A549 (cell line): Measurements from ENCODE around the gene TFEB. TPM values are rescaled to one million over a fixed set of nuclear protein-coding genes. Genes with fewer than 3 reads are reported as not detected.

Source experiments
- ATAC-seq, 2 experiments: fragments of 200-7000 bp in 1 of 2; fragments of >200 bp in 1 of 2; cut with Nextera tagmentation in 1 of 2; cut with Tn5 transposase in 1 of 2; 3 replicates each; pipeline versions ENCODE4 v1.8.0 to v1.9.1; 2018 to 2020; ENCODE audit warnings: mild to moderate bottlenecking in 1 of 2, moderate library complexity in 1 of 2
- CTCF ChIA-PET: fragments of 300-600 bp; sonication (Branson Sonifier 250); formaldehyde crosslinking; extraction: SDS; loops from one replicate; lab custom pipeline; 2021; ENCODE audit warnings: antibody characterized with exemption, inconsistent platforms; lab: Yijun Ruan, JAX
- POLR2A ChIA-PET: fragments of 350-600 bp; formaldehyde crosslinking; extraction: SDS; loops from one replicate; lab custom pipeline; 2021; ENCODE audit warnings: antibody characterized with exemption, inconsistent platforms; lab: Yijun Ruan, JAX
- DNase-seq, 2 experiments: peaks; one replicate each; pipeline versions ENCODE4 v3.0.0 to v3.0.0-alpha.2; 2011 to 2016; ENCODE audit warnings: low read depth in 1 of 2, low spot score in 1 of 2
- FAIRE-seq: peaks from 2 replicates; lab custom pipeline; 2011; peaks lifted over from hg19 to GRCh38; lab: Jason Lieb, UNC
- H3K27ac ChIP-seq, 2 experiments: fragments of >200 bp; sonication (Bioruptor Twin); formaldehyde crosslinking; 3 replicates each; pipeline ENCODE4 v1.5.1; 2016 to 2017
- H3K4me1 ChIP-seq: fragments of >200 bp; sonication (Bioruptor Twin); formaldehyde crosslinking; 3 replicates; pipeline ENCODE4 v1.6.1; 2016
- H3K4me2 ChIP-seq: fragments of >200 bp; sonication (Bioruptor Twin); formaldehyde crosslinking; 3 replicates; pipeline ENCODE4 v1.6.1; 2016
- H3K4me3 ChIP-seq: fragments of >200 bp; sonication (Bioruptor Twin); formaldehyde crosslinking; 3 replicates; pipeline ENCODE4 v1.5.1; 2016
- H3K9me3 ChIP-seq: fragments of >200 bp; sonication (Bioruptor Twin); formaldehyde crosslinking; 3 replicates; pipeline ENCODE4 v1.6.1; 2016
- BHLHE40 ChIP-seq: IDR thresholded peaks from 2 replicates; pipeline ENCODE4 v1.6.1; 2012; ENCODE audit warnings: low read depth, low read length, inconsistent platforms
- CBX2 ChIP-seq: fragments of 200-600 bp; sonication (generic); IDR thresholded peaks from 2 replicates; pipeline ENCODE4 v1.6.1; 2016; ENCODE audit warnings: low read depth, mild to moderate bottlenecking, borderline replicate concordance
- CEBPB ChIP-seq, 2 experiments: fragments of >200 bp in 1 of 2; sonication (Bioruptor Twin) in 1 of 2; formaldehyde crosslinking in 1 of 2; IDR thresholded peaks; 2 replicates each; pipeline ENCODE4 v1.6.1; 2012 to 2016
- CHD2 ChIP-seq: fragments of 150-350 bp; IDR thresholded peaks from 2 replicates; pipeline ENCODE4 v1.6.1; 2014; ENCODE audit warnings: low read length; ENCODE audit not compliant: partially characterized antibody
- CTCF ChIP-seq: fragments of >200 bp; sonication (Bioruptor Twin); formaldehyde crosslinking; IDR thresholded peaks from 3 replicates; pipeline ENCODE4 v1.5.1; 2016
- E2F6 ChIP-seq: IDR thresholded peaks from 2 replicates; pipeline ENCODE4 v1.6.1; 2012; ENCODE audit warnings: low read depth, borderline replicate concordance
- EHF ChIP-seq: fragments of 250-450 bp; sonication (Bioruptor Pico); IDR thresholded peaks from 2 replicates; pipeline ENCODE4 v1.5.0; 2020; ENCODE audit warnings: mild to moderate bottlenecking
- ELK1 ChIP-seq: fragments of 150-350 bp; IDR thresholded peaks from 2 replicates; pipeline ENCODE4 v1.6.1; 2014; ENCODE audit warnings: low read depth, mild to moderate bottlenecking, low read length
- ESRRA ChIP-seq: fragments of 150-350 bp; IDR thresholded peaks from 2 replicates; pipeline ENCODE4 v1.6.1; 2014; ENCODE audit warnings: mild to moderate bottlenecking, low read length, borderline replicate concordance
- FOSB ChIP-seq: fragments of 250-450 bp; sonication (Bioruptor Pico); IDR thresholded peaks from 2 replicates; pipeline ENCODE4 v1.5.0; 2020; ENCODE audit warnings: mild to moderate bottlenecking, moderate library complexity
- FOSL2 ChIP-seq, 2 experiments: fragments of 450-650 bp in 1 of 2; fragments of >200 bp in 1 of 2; sonication (Bioruptor Twin) in 1 of 2; formaldehyde crosslinking; IDR thresholded peaks; 2 replicates each; pipeline versions ENCODE4 v1.5.0 to v1.6.1; 2016 to 2020; ENCODE audit warnings: mild to moderate bottlenecking in 1 of 2, moderate library complexity in 1 of 2
- GATA3 ChIP-seq: IDR thresholded peaks from 2 replicates; pipeline ENCODE4 v1.6.1; 2012; ENCODE audit warnings: borderline replicate concordance
- HES2 ChIP-seq: fragments of >200 bp; sonication (Bioruptor Twin); formaldehyde crosslinking; IDR thresholded peaks from 2 replicates; pipeline ENCODE4 v1.6.1; 2016
- HEYL ChIP-seq: fragments of 250-450 bp; sonication (Bioruptor Pico); IDR thresholded peaks from 2 replicates; pipeline ENCODE4 v1.8.0; 2021; ENCODE audit warnings: mild to moderate bottlenecking, moderate library complexity
- HMGXB4 ChIP-seq: fragments of 250-450 bp; sonication (Bioruptor Pico); IDR thresholded peaks from 2 replicates; pipeline ENCODE4 v1.5.0; 2021; ENCODE audit warnings: mild to moderate bottlenecking, moderate library complexity, borderline replicate concordance
- HOXA7 ChIP-seq: fragments of 250-450 bp; sonication (Bioruptor Pico); IDR thresholded peaks from 2 replicates; pipeline ENCODE4 v1.5.0; 2020; ENCODE audit warnings: mild to moderate bottlenecking, moderate library complexity
- HOXB13 ChIP-seq: fragments of 250-450 bp; sonication (Bioruptor Pico); IDR thresholded peaks from 2 replicates; pipeline ENCODE4 v1.5.0; 2020; ENCODE audit warnings: low read depth, mild to moderate bottlenecking, moderate library complexity
- HOXB5 ChIP-seq: fragments of 250-450 bp; sonication (Bioruptor Pico); IDR thresholded peaks from 2 replicates; pipeline ENCODE4 v1.5.0; 2020; ENCODE audit warnings: mild to moderate bottlenecking, moderate library complexity
- JUN ChIP-seq, 2 experiments: fragments of >200 bp; sonication (Bioruptor Twin); formaldehyde crosslinking; IDR thresholded peaks; 2 replicates in 1 of 2; 3 replicates in 1 of 2; pipeline ENCODE4 v1.6.1; 2016 to 2017
- MAZ ChIP-seq: fragments of 150-350 bp; IDR thresholded peaks from 2 replicates; pipeline ENCODE4 v1.6.1; 2014; ENCODE audit warnings: antibody characterized with exemption, low read depth, low read length, borderline replicate concordance
- PBX3 ChIP-seq: IDR thresholded peaks from 2 replicates; pipeline ENCODE4 v1.6.1; 2012
- PHF8 ChIP-seq: fragments of 200-600 bp; sonication (generic); IDR thresholded peaks from 2 replicates; pipeline ENCODE4 v1.6.1; 2016; ENCODE audit warnings: low read depth, mild to moderate bottlenecking, antibody characterized with exemption, moderate library complexity, borderline replicate concordance
- POLR2A ChIP-seq: IDR thresholded peaks from 2 replicates; pipeline ENCODE4 v1.6.1; 2012; ENCODE audit warnings: mild to moderate bottlenecking, low read length
- RAD21 ChIP-seq, 2 experiments: fragments of >200 bp in 1 of 2; sonication (Bioruptor Twin) in 1 of 2; formaldehyde crosslinking in 1 of 2; IDR thresholded peaks in 1 of 2; conservative IDR thresholded peaks in 1 of 2; 2 replicates in 1 of 2; 3 replicates in 1 of 2; pipeline ENCODE4 v1.6.1; 2012 to 2018; ENCODE audit warnings: inconsistent platforms in 1 of 2
- RNF2 ChIP-seq: fragments of 200-600 bp; sonication (generic); IDR thresholded peaks from 2 replicates; pipeline ENCODE4 v1.6.1; 2016; ENCODE audit warnings: low read depth, mild to moderate bottlenecking, antibody characterized with exemption, moderate library complexity, borderline replicate concordance
- ZSCAN20 ChIP-seq: fragments of 250-450 bp; sonication (Bioruptor Pico); IDR thresholded peaks from 2 replicates; pipeline ENCODE4 v1.8.0; 2022; ENCODE audit warnings: mild to moderate bottlenecking, moderate library complexity
- WGBS: methylation state at CpG from one replicate; pipeline ENCODE4 v1.1.6; 2017; ENCODE audit errors: missing lambda C conversion rate; 5-methylcytosine and 5-hydroxymethylcytosine counted together
- polyA plus RNA-seq, 4 experiments: library from polyadenylated mRNA; depleted of rRNA in 3 of 4; stranded (reverse); fragments of >200 nt; fragmentation: RNase III in 1 of 4; extraction: RNeasy Plus Mini Kit Qiagen cat#74134 plus additional on column Dnase treatment in 1 of 4; gene quantifications; 2 replicates in 3 of 4; 3 replicates in 1 of 4; pipeline ENCODE4 v1.2.3, GENCODE V29; 2011 to 2017

The TFEB gene
- polyA plus RNA-seq, 2 of the 4 experiments (the other 2 are of a cell fraction): 3.1 to 6.1 TPM

- no peak for DNase-seq
- WGBS: 96% methylated on average over 5 of the region's 8 CpGs
- no peak for TF ChIP-seq HOXB13 (CRISPR knock-in tag)
- no peak for TF ChIP-seq EHF
- no peak for TF ChIP-seq GATA3
- no peak for TF ChIP-seq ZSCAN20 (CRISPR knock-in tag)
- TF ChIP-seq CBX2: no peak
- TF ChIP-seq FOSB (CRISPR knock-in tag): no peak
- no peak for TF ChIP-seq HOXA7 (CRISPR knock-in tag)
- TF ChIP-seq, all 56 proteins: peak for 0
- POLR2A ChIA-PET: interaction anchor here (0.6 kb wide), 1 partner anchor 15 kb away, joined by 3 read pairs; no protein-coding TSS in a partner anchor
- peak overlapping the region in 1 of 2 experiments; percentile 59; a peak in 1 of 6 replicates for H3K27ac ChIP-seq
- peaks cover 20% of the 10 kb centered on the region for H3K4me1 ChIP-seq
- CTCF ChIA-PET: interaction anchor here (1.1 to 1.4 kb wide), 3 partner anchors 10 to 378 kb away, joined by 3 to 4 read pairs (median 3); partner anchors contain the start of gene FRS3
- no peak for FAIRE-seq
- H3K4me2 ChIP-seq: no peak overlapping the region
- H3K4me3 ChIP-seq: no peak overlapping the region
- ATAC-seq: no peak
- no peaks in the 10 kb centered on the region for H3K9me3 ChIP-seq
Measured at GRCh38 chr6:41769376-41769775, 34.0 kb upstream of the TFEB start.

GRCh38 chr6:41768545-41769308 lies 33.3 kb upstream of the TFEB start:
- CTCF ChIA-PET: interaction anchor here (1.1 to 1.4 kb wide), 4 partner anchors 11 to 400 kb away, joined by 3 to 4 read pairs (median 3); partner anchors contain the start of gene FRS3
- peaks cover 20% of the 10 kb centered on the region for H3K4me1 ChIP-seq
- H3K4me2 ChIP-seq: no peak overlapping the region
- no peaks in the 10 kb centered on the region for H3K9me3 ChIP-seq
- FAIRE-seq (no peak), DNase-seq (peak in 1 of 2 experiments; percentile 12), ATAC-seq (peak in 1 of 2 experiments; percentile 29; a peak in 1 of 6 replicates)
- H3K4me3 ChIP-seq: no peak overlapping the region
- POLR2A ChIA-PET: interaction anchor here (0.7 to 0.9 kb wide), 2 partner anchors 55 to 84 kb away, joined by 3 read pairs; no protein-coding TSS in a partner anchor
- TF ChIP-seq BHLHE40 (no peak), CEBPB (IDR thresholded peaks at IDR 0.05) (no peak), POLR2A (no peak), HOXB5 (no peak), CHD2 (no peak), CTCF (no peak), HMGXB4 (CRISPR knock-in tag) (no peak), FOSL2 (IDR thresholded peaks at IDR 0.05) (no peak), FOSL2 (CRISPR knock-in tag; IDR thresholded peaks at IDR 0.05) (no peak), MAZ (no peak), FOSB (CRISPR knock-in tag) (no peak), RNF2 (no peak), ELK1 (no peak), HES2 (no peak), RAD21 (conservative IDR thresholded peaks at IDR 0.05 in 1 of 2, IDR thresholded peaks at IDR 0.05 in 1 of 2) (no peak), PHF8 (no peak), E2F6 (no peak), PBX3 (no peak), JUN (IDR thresholded peaks at IDR 0.05) (no peak), HEYL (CRISPR knock-in tag) (no peak), ESRRA (no peak)
- H3K27ac ChIP-seq: peak overlapping the region in 1 of 2 experiments; percentile 59; a peak in 3 of 6 replicates
- 82% methylated on average over 8 of the region's 10 CpGs for WGBS
